HepG2 (cell line): Measurements from ENCODE around the gene SPRN. TPM values are rescaled to one million over a fixed set of nuclear protein-coding genes. Genes with fewer than 3 reads are reported as not detected.
"Not testable (repeated sequence)": the region's sequence is repeated elsewhere in the genome, so short reads cannot be mapped to it uniquely, and the experiment has no call there.

ENCODE experiments used
- ATAC-seq: fragments of 200-7000 bp; cut with Tn5 transposase; 3 replicates; pipeline ENCODE4 v1.9.1; 2020; ENCODE audit warnings: mild to moderate bottlenecking, moderate library complexity
- BruUV-seq: library from RNA; stranded (reverse); fragments of 400-500 nt; replicated peaks from 2 replicates; lab custom pipeline; 2021; lab: Mats Ljungman, UMichigan
- CTCF ChIA-PET: fragments of 300-600 bp; formaldehyde crosslinking; extraction: SDS; loops from one replicate; lab custom pipeline; 2021; ENCODE audit warnings: low total read pairs, inconsistent platforms, low intra/inter-chr PET ratio; lab: Yijun Ruan, JAX
- POLR2A ChIA-PET: fragments of 350-600 bp; sonication (Branson Sonifier 250); formaldehyde crosslinking; loops from one replicate; lab custom pipeline; 2020; ENCODE audit warnings: antibody characterized with exemption, inconsistent platforms; lab: Yijun Ruan, JAX
- DNase-seq: peaks from one replicate; pipeline ENCODE4 v3.0.0-alpha.2; 2015; ENCODE audit warnings: low spot score
- FAIRE-seq: peaks from 3 replicates; lab custom pipeline; 2011; peaks lifted over from hg19 to GRCh38; lab: Jason Lieb, UNC
- H2AFZ ChIP-seq: one replicate; pipeline ENCODE4 v1.6.1; 2011; ENCODE audit warnings: low read length, inconsistent platforms
- H3K27ac ChIP-seq: fragments of 300-600 bp; 3 replicates; pipeline ENCODE4 v1.8.0; 2011; ENCODE audit warnings: mixed run types, mild to moderate bottlenecking, mixed read lengths, low read length, inconsistent platforms; ENCODE audit not compliant: insufficient read depth; ENCODE audit errors: extremely low read length
- H3K27me3 ChIP-seq, 2 experiments: fragments of 200-600 bp in 1 of 2; 2 replicates in 1 of 2; 3 replicates in 1 of 2; pipeline versions ENCODE4 v1.6.0 to v1.8.0; 2011; ENCODE audit warnings: low read length in 2 of 2, mild to moderate bottlenecking in 2 of 2, moderate library complexity in 2 of 2, inconsistent platforms in 1 of 2; ENCODE audit not compliant: insufficient read depth in 2 of 2, control insufficient read depth in 1 of 2
- H3K36me3 ChIP-seq, 2 experiments: fragments of 200-600 bp in 1 of 2; replicated peaks in 1 of 2; 2 replicates in 1 of 2; 3 replicates in 1 of 2; pipeline versions ENCODE4 v1.5.1 to v1.8.0; 2011; ENCODE audit warnings: low read length in 2 of 2, inconsistent platforms in 1 of 2; ENCODE audit not compliant: insufficient read depth in 2 of 2, control insufficient read depth in 1 of 2
- H3K4me1 ChIP-seq: 2 replicates; pipeline ENCODE4 v1.5.1; 2012; ENCODE audit warnings: low read length, inconsistent platforms; ENCODE audit not compliant: insufficient read depth
- H3K4me2 ChIP-seq: 2 replicates; pipeline ENCODE4 v1.6.0; 2011; ENCODE audit warnings: low read depth, low read length, inconsistent platforms
- H3K4me3 ChIP-seq, 3 experiments: fragments of 200-600 bp in 1 of 3; sonication (generic), shearing (Covaris generic) in 1 of 3; replicated peaks in 1 of 3; 2 replicates each; pipeline ENCODE4 v1.5.1; 2011 to 2016; ENCODE audit warnings: low read length in 3 of 3, inconsistent platforms in 2 of 3, low read depth in 2 of 3, mild to moderate bottlenecking in 2 of 3, control low read depth in 1 of 3, mixed read lengths in 1 of 3; ENCODE audit not compliant: insufficient read depth in 1 of 3
- H3K79me2 ChIP-seq: one replicate; pipeline ENCODE4 v1.6.1; 2011; ENCODE audit warnings: low read length, inconsistent platforms; ENCODE audit not compliant: insufficient read depth
- H3K9ac ChIP-seq: 2 replicates; pipeline ENCODE4 v1.6.0; 2011; ENCODE audit warnings: mild to moderate bottlenecking, low read depth, low read length, inconsistent platforms; ENCODE audit not compliant: insufficient read depth
- H3K9me3 ChIP-seq: 2 replicates; pipeline ENCODE4 v1.5.1; 2012; ENCODE audit warnings: mild to moderate bottlenecking, low read length
- H4K20me1 ChIP-seq: 2 replicates; pipeline ENCODE4 v1.6.0; 2011; ENCODE audit warnings: inconsistent platforms, mild to moderate bottlenecking, low read length, moderate library complexity; ENCODE audit not compliant: insufficient read depth
- SIN3B ChIP-seq: fragments of 150-350 bp; IDR thresholded peaks from 2 replicates; pipeline ENCODE4 v1.6.1; 2014; ENCODE audit warnings: low read length
- STAT5B ChIP-seq: sonication (generic); formaldehyde crosslinking; IDR thresholded peaks from 2 replicates; pipeline ENCODE4 v1.4.0; 2020; ENCODE audit warnings: missing genetic modification reagents
- TCF7L2 ChIP-seq: IDR thresholded peaks from 2 replicates; pipeline ENCODE4 v1.6.1; 2011; ENCODE audit warnings: mild to moderate bottlenecking, low read depth, low read length, moderate library complexity
- WGBS: methylation state at CpG from one replicate; pipeline ENCODE4 v1.1.6; 2017; ENCODE audit warnings: low lambda C conversion rate; 5-methylcytosine and 5-hydroxymethylcytosine counted together
- in situ Hi-C: cut with HindIII; loops from 2 replicates; pipeline ENCODE4 v1.10.0; 2017; ENCODE audit warnings: low pct_unique_long_range_greater_than_20kb; ENCODE audit not compliant: extremely low pct_ligation_motif_present
- intact Hi-C: fragments of 100-400 bp; cut with micrococcal nuclease; formaldehyde crosslinking; loops from one replicate; pipeline ENCODE4 v1.10.0; 2022; ENCODE audit not compliant: unreplicated experiment
- polyA plus RNA-seq, 8 experiments: library from polyadenylated mRNA; depleted of rRNA in 3 of 8; stranded (reverse) in 7 of 8; unstranded in 1 of 8; fragments of >200 nt; fragmentation: Illumina TruSeq in 4 of 8; extraction: Trizol in 4 of 8; gene quantifications; 2 replicates each; pipeline versions ENCODE4 v1.2.1 to v1.2.3, GENCODE V29; 2011 to 2016; ENCODE audit warnings: low read depth in 4 of 8, missing spikeins in 1 of 8, mixed read lengths in 1 of 8; ENCODE audit not compliant: insufficient read depth in 1 of 8
- total RNA-seq, 5 experiments: library from RNA; depleted of rRNA; stranded (reverse); fragments of >200 nt; fragmentation: Illumina TruSeq; extraction: Trizol; gene quantifications; 2 replicates each; pipeline ENCODE4 v1.2.3, GENCODE V29; 2016; ENCODE audit warnings: low read depth in 1 of 5
- TF ChIP-seq, protein P1 (sequence below): IDR thresholded peaks from 2 replicates; pipeline ENCODE4 v1.6.1; 2012; ENCODE audit warnings: low read length, improper control_type of control experiment

The SPRN gene
- total and polyA plus RNA-seq, 2 of the 13 experiments (the other 11 are each of a cell fraction or from before 2014, with no cell fraction given), result not detected

GRCh38 chr10:133441356-133441755, 16.9 kb upstream of the SPRN start:
- in situ Hi-C loops, result not testable (repeated sequence)

DNA sequence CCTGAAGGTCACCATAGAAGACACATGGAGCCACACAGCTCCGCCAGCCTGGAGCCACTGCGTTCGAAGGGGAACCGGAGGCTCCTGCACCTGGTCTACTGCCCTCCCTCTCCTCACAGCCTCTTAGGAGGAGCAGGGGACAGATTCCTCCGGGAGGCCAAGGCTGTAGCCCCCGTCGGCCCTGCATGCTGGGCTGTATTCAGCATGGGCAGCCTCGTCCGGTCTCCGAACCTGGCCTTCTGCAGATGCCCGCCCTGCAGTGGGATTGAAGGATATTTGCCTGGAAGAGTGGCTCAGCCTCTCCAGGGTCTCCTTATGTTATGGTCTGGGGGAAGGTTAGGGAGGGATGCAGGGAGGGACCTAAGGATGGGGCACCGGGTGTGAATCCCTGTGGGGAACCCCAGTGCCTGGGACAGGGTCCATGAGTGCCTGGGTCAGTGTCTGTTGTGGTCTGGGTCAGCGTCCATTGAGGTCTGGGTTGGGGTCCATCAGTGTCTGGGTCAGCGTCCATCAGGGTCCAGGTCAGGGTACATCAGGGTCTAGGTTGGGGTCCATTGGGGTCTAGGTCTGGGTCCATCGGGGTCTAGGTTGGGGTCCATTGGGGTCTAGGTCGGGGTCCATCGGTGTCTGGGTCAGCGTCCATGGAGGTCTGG, 16.3 kb upstream of the SPRN start:
- no peak overlapping the region for H2AFZ ChIP-seq
- DNase-seq, result no peak
- H3K4me2 ChIP-seq, result no peak overlapping the region
- H3K27me3 ChIP-seq, result no peaks in the 10 kb centered on the region
- no peaks in the 10 kb centered on the region for H3K9me3 ChIP-seq
- H3K27ac ChIP-seq, result no peak overlapping the region
- TF ChIP-seq SIN3B (no peak), STAT5B (CRISPR knock-in tag) (no peak), TCF7L2 (no peak)
- TF ChIP-seq, protein P1, sequence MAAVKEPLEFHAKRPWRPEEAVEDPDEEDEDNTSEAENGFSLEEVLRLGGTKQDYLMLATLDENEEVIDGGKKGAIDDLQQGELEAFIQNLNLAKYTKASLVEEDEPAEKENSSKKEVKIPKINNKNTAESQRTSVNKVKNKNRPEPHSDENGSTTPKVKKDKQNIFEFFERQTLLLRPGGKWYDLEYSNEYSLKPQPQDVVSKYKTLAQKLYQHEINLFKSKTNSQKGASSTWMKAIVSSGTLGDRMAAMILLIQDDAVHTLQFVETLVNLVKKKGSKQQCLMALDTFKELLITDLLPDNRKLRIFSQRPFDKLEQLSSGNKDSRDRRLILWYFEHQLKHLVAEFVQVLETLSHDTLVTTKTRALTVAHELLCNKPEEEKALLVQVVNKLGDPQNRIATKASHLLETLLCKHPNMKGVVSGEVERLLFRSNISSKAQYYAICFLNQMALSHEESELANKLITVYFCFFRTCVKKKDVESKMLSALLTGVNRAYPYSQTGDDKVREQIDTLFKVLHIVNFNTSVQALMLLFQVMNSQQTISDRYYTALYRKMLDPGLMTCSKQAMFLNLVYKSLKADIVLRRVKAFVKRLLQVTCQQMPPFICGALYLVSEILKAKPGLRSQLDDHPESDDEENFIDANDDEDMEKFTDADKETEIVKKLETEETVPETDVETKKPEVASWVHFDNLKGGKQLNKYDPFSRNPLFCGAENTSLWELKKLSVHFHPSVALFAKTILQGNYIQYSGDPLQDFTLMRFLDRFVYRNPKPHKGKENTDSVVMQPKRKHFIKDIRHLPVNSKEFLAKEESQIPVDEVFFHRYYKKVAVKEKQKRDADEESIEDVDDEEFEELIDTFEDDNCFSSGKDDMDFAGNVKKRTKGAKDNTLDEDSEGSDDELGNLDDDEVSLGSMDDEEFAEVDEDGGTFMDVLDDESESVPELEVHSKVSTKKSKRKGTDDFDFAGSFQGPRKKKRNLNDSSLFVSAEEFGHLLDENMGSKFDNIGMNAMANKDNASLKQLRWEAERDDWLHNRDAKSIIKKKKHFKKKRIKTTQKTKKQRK, result no peak
- intact Hi-C loops (no loop called here), in situ Hi-C loops (no loop called here)
- no peak overlapping the region for H3K9ac ChIP-seq
- POLR2A ChIA-PET, result no interaction called here
- no peak for FAIRE-seq
- H3K79me2 ChIP-seq, result no peaks in the 10 kb centered on the region
- no peaks in the 10 kb centered on the region for H3K4me1 ChIP-seq
- H3K4me3 ChIP-seq, result no peak overlapping the region
- no TSS peak for BruUV-seq
- no peak for ATAC-seq
- no peaks in the 10 kb centered on the region for H4K20me1 ChIP-seq
- no peaks in the 10 kb centered on the region for H3K36me3 ChIP-seq
- CTCF ChIA-PET, result no interaction called here
- 85% methylated on average over 3 of the region's 18 CpGs for WGBS

More at GRCh38 chr10:133441356-133441755, 16.9 kb upstream of the SPRN start:
- BruUV-seq, H3K27me3 ChIP-seq, CTCF ChIA-PET, FAIRE-seq, H2AFZ ChIP-seq, H3K79me2 ChIP-seq, ATAC-seq, H3K9ac ChIP-seq, H4K20me1 ChIP-seq, H3K4me2 ChIP-seq, H3K36me3 ChIP-seq, H3K27ac ChIP-seq, H3K4me1 ChIP-seq, H3K4me3 ChIP-seq, H3K9me3 ChIP-seq, POLR2A ChIA-PET, intact Hi-C loops, DNase-seq: not testable (repeated sequence)
- WGBS, result 60% methylated on average over 10 of the region's 21 CpGs
